ENCODE results near the gene FIP1L1. TPM values are rescaled to one million over a fixed set of nuclear protein-coding genes. Genes with fewer than 3 reads are reported as not detected.
A peak's percentile ranks its signal among the peaks of the same experiment; 100 is the strongest.

FIP1L1 gene
- total RNA-seq, 3 donors from 2014 or later (not counting 1 experiment from before 2014, with no cell fraction given): 76.2 to 94.0 (median 85.6) TPM

DNA sequence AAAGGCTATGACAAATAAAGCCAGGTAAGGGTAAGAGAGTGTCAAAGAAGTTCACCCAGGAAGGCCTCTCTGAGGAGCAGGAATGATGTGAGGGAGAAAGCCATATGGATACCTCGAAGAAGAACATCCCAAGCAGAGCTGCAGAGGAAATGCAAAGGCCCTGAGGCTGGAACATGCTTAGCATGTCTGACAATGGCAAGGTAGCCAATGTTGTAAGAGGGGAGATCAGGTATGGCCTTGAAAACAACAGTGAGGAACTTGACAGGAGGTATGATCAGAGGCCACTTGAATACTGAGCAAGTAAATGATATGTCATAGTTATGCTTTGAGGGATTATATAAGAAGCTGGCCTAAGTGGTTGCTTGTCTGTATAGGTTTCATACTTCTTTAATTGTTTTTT, 15.3 kb upstream of the FIP1L1 start:
- peak overlapping the region in 1 of 2 donors; percentile 6 for H3K27ac Mint-ChIP-seq
- H3K9me3 Mint-ChIP-seq: no peaks in the 10 kb centered on the region

GRCh38 chr4:53364624-53365023, 12.8 kb upstream of the FIP1L1 start:
- Mint-ChIP-seq H3K27me3 (ENCODE audit: low read depth in 2 of 2) (peaks cover 15 to 21% of the 10 kb centered on the region in 2 donors), H3K4me3 (peak overlapping the region; percentile 97), H3K4me1 (peaks cover 43 to 52% of the 10 kb centered on the region in 2 donors), H3K9me3 (no peaks in the 10 kb centered on the region), H3K27ac (peak overlapping the region; percentile 86 to 96), H3K36me3 (no peaks in the 10 kb centered on the region)
- Histone ChIP-seq H3K27me3 (ENCODE audit: control insufficient read depth, insufficient read depth, low read length) (no peaks in the 10 kb centered on the region), H3K36me3 (ENCODE audit: control insufficient read depth, insufficient read depth, low read length) (no peaks in the 10 kb centered on the region), H3K27ac (ENCODE audit: low read length) (no peak overlapping the region), H3K4me1 (ENCODE audit: control insufficient read depth, insufficient read depth, low read length) (peaks cover 15% of the 10 kb centered on the region), H3K4me3 (ENCODE audit: low read length) (no peak overlapping the region), H3K9me3 (ENCODE audit: control insufficient read depth, insufficient read depth, low read length) (no peaks in the 10 kb centered on the region)
- TF ChIP-seq CTCF (IDR thresholded peaks at IDR 0.05): no peak
- 20% methylated on average over 1 of the region's 3 CpGs for WGBS (ENCODE audit: insufficient coverage)
- no peak for DNase-seq
- intact Hi-C loops (cut with micrococcal nuclease): no loop called here
- ATAC-seq: no peak

More for the DNA sequence above, 15.3 kb upstream of the FIP1L1 start:
- WGBS (ENCODE audit: insufficient coverage): 95% methylated on average over 1 of the region's 1 CpG
- intact Hi-C loops (cut with micrococcal nuclease): no loop called here
- Histone ChIP-seq H3K27ac (ENCODE audit: low read length) (no peak overlapping the region), H3K36me3 (ENCODE audit: control insufficient read depth, insufficient read depth, low read length) (no peaks in the 10 kb centered on the region), H3K4me3 (ENCODE audit: low read length) (no peak overlapping the region), H3K9me3 (ENCODE audit: control insufficient read depth, insufficient read depth, low read length) (no peaks in the 10 kb centered on the region), H3K4me1 (ENCODE audit: control insufficient read depth, insufficient read depth, low read length) (peaks cover 15% of the 10 kb centered on the region), H3K27me3 (ENCODE audit: control insufficient read depth, insufficient read depth, low read length) (no peaks in the 10 kb centered on the region)
- peak overlapping the region; percentile 8 for H3K4me3 Mint-ChIP-seq
- no peaks in the 10 kb centered on the region for H3K36me3 Mint-ChIP-seq
- no peak for DNase-seq
- no peaks in the 10 kb centered on the region for H3K27me3 Mint-ChIP-seq (ENCODE audit: low read depth in 2 of 2)
- H3K4me1 Mint-ChIP-seq: peaks cover 45 to 59% of the 10 kb centered on the region in 2 donors
- ATAC-seq: no peak
- TF ChIP-seq CTCF (IDR thresholded peaks at IDR 0.05): no peak

- Mint-ChIP-seq H3K36me3 (no peaks in the 10 kb centered on the region), H3K9me3 (no peaks in the 10 kb centered on the region), H3K27me3 (ENCODE audit: low read depth in 2 of 2) (peaks cover 19 to 26% of the 10 kb centered on the region in 2 donors), H3K4me3 (peak overlapping the region; percentile 97), H3K4me1 (peaks cover 38 to 48% of the 10 kb centered on the region in 2 donors), H3K27ac (peak overlapping the region; percentile 86 to 96)
- Histone ChIP-seq H3K36me3 (ENCODE audit: control insufficient read depth, insufficient read depth, low read length) (no peaks in the 10 kb centered on the region), H3K9me3 (ENCODE audit: control insufficient read depth, insufficient read depth, low read length) (no peaks in the 10 kb centered on the region), H3K27ac (ENCODE audit: low read length) (peak overlapping the region; percentile 70), H3K4me3 (ENCODE audit: low read length) (peak overlapping the region; percentile 88), H3K4me1 (ENCODE audit: control insufficient read depth, insufficient read depth, low read length) (peaks cover 15% of the 10 kb centered on the region), H3K27me3 (ENCODE audit: control insufficient read depth, insufficient read depth, low read length) (no peaks in the 10 kb centered on the region)
- intact Hi-C loops (cut with micrococcal nuclease): no loop called here
- ATAC-seq: no peak
- no peak for TF ChIP-seq CTCF (IDR thresholded peaks at IDR 0.05)
- WGBS (ENCODE audit: insufficient coverage): under 1% methylated on average over 8 of the region's 8 CpGs
- peak in 1 of 2 donors; percentile 29 for DNase-seq
These were observed 12.3 kb upstream of the FIP1L1 start for GRCh38 chr4:53365121-53365485.
